ENCODE data around the gene INSRR. TPM values are rescaled to one million over a fixed set of nuclear protein-coding genes. Genes with fewer than 3 reads are reported as not detected.

Gene INSRR
- total RNA-seq, 1 donor from 2014 or later, result 0.05 TPM

DNA sequence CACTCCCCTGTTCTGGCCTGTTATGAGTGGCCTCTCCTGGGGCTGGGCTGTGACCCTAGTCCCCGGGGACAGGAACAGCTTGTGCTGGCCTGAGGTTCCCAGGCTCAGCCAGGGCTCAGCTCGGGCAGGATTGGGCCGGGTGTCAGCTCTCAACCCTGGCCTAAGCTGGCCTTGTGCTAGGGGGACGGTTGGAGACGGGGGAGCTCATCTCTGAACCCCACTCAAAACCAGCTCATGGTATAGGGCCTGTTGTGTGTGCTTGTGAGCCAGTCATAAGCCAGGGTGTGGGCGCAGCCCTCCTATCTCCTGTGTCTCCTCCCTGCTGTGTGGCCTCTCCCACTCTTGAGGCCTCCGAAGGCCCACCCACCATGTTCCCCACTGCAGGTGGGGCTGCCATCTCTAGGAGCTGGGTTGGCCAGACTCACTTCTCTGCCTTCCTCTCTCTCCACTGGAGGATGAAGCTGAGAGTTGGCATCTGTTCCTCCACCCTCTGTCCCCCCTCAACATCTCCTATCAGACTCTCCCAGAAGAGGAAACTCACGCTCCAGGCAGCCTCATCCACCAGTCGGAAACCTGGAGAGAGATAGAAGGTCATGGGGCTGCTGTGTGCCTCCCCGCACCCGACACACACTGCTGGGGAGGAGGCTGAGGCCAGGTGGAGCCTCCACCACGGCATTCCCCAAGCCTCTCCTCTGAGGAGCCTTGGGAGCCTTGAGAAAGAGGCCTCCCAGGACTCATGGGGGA, 36.0 kb upstream of the INSRR start:
- no peak for DNase-seq (ENCODE audit: low read depth)

DNA sequence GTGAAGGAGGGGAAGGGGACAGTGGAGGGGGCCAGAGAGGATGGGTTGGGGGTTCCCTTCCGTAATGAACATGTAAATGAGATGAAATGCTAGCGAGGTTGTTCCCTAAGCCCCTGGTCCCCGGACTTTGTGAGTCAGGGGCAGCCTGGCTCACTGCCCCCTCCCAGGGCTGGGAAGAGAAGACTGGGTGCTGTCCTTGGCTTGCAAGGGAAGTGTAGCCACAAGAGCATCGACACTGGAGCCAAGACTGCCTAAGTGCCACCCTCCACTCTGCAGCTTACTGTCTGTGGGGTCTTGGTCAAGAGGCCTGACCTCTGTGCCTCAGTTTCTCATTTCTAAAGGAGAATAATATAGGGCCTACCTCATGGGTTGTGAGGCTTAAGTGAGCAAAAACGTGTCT, 35.1 kb upstream of the INSRR start:
- no peak for DNase-seq (ENCODE audit: low read depth)

DNA sequence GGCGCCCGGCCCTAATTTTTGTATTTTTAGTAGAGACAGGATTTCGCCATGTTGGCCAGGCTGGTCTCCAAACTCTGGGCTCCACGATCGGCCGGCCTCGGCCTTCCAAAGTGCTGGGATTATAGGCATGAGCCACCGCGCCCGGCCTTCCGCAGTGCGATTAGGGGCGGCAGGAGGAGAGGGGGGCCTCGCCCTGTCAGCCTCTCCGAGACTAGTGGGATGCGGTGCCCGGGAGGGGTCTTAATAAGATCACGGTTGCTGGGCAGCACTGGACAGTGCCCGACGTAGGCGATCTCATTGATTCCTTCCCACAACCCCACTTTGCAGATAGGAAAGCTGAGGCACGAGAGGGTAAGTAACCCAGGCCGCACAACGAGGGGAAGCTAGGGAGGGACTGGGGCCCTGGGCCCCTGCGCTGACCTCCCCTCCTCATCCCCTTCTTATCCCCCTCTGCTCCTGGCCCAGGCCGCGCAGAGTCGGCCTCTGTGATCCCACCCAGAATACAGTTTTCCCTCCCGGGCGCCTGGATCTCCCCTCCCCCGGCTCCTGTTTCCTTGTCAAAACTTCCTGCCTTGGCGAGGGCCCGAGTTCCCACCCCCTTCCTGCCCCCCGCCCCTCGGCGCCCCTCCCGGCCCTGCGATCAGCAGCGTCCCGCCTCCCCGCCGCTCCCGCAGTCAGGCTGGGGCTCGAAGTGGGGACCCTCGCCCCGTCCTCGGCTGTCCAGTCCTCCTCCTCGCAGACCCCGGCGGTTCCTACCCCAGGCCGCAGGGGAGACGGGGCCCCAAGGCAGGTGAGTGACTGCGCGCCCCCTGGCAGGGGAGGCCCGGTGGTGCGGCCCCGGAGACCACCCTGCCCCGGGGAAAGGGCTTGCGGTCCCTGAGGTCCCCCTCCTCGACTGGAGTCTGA, 34.4 kb upstream of the INSRR start, which contains the start of gene PEAR1:
Gene PEAR1 (plus strand): TSS at position 671 of the 906 bp plus-strand sequence. CDS start 10,209 bp downstream, outside the sequence.
- no peak for DNase-seq (ENCODE audit: low read depth)

DNA sequence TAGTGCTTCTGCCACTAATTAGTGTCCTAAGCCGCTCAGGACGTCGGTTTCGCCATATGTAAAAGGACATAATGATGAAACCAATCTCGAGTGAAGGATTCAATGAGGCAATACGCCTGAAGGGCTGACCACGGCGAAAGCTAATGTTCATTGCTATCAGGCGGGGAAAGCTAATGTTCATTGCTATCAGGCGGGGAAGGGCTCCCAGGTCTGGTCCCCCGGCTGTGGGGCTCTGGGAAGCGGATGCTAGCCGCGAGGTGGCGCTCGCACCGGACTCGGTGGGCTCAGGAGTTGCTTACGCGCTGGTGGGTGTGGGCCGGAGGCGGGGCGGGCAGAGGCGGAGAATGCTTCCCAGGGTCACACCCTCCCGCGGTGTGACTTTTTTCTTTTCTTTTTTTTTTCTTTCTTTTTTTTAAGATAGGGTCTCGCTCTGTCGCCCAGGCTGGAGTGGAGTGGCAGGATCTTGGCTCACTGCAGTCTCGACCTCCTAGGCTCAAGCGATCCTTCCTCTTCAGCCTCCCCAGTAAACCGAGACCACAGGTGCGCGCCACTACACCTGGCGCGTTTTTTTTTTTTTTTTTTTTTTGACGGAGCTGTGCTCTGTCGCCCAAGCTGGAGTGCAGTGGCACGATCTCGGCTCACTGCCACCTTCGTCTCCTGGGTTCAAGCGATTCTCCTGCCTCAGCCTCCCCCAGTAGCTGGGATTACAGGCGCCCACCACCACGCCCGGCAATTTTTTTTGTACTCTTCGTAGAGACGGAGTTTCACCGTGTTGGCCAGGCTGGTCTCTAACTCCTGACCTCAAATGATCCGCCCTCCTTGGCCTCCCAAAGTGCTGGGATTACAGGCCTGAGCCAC, 33.5 kb upstream of the INSRR start:
- DNase-seq (ENCODE audit: low read depth), result peak; percentile 80

DNA sequence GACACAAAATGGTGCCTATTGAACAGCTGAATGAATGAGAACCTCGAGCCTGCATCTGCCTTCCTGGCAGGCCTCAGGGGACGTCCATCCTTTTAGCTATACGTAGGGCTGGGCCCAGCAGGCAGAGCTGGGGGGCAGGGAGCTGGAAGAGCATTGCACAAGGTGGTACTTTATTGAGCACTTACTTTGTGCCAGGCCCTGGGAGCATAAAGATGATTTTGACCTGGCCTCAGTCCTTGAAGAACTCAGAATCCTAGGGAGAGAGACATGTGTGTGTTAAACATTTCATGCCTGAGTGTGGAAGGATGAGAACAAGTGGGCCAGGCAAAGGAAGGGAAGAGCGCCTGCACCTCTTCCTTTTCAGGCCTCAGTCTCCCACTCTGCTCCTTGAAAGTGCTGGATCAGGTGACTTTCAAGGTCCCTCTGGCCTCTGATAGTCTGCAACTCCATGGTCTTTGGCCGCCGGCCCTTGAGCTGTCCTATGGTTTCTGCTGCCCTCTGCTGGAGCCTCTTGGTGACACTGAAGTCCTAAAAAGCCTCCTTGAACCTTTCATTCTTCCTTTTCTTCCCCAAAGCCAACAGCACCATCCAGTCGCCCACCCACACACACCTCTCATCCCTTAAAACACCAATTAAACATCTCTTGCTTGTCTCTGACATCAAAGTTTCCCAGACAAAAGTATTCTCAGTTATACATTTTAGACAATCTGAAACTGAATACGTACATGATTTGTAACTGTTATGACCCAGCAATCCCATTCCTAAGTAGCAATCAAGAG, 31.1 kb upstream of the INSRR start:
- peak; percentile 87 for DNase-seq (ENCODE audit: low read depth)

DNA sequence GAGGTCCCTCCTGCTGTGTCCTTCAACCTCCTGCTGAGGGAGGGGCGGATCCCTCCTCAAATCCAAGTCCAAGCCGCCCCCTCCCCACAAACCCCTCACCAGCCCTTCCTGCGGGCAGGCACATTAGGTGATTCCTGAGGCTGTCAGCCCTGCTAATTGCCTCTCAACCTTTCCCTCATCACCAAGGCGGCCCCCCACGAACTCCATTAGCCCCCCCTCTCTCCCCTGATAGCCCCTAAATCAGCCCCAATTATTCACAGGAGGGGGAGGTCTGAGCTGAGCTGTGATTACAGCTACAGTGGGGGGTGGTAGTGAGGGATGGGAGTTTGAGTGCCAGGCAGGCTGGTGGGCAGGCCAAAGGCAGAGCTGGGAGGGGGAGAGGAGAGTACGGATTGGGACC, 28.8 kb upstream of the INSRR start:
- DNase-seq (ENCODE audit: low read depth), result no peak

DNA sequence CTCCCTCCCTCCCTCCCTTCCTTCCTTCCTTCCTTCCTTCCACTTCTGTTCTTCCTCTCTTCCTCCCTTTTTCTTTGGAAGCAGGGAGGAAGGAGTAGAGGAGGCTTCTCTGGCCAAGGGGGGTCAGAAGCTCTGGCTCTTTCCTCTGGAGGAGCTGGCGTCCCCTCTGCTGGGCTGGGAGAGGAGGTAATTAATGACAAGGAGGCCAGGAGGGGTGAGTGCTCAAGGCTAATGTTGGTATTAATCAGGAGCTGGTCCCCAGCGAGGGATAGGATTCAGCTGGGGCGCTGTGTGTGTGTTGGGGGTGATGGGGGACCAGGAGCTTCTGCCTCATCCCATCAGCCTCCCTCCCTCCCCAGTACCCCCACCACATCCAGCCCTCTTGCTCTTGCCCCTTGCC, 28.4 kb upstream of the INSRR start:
- DNase-seq (ENCODE audit: low read depth), result no peak

DNA sequence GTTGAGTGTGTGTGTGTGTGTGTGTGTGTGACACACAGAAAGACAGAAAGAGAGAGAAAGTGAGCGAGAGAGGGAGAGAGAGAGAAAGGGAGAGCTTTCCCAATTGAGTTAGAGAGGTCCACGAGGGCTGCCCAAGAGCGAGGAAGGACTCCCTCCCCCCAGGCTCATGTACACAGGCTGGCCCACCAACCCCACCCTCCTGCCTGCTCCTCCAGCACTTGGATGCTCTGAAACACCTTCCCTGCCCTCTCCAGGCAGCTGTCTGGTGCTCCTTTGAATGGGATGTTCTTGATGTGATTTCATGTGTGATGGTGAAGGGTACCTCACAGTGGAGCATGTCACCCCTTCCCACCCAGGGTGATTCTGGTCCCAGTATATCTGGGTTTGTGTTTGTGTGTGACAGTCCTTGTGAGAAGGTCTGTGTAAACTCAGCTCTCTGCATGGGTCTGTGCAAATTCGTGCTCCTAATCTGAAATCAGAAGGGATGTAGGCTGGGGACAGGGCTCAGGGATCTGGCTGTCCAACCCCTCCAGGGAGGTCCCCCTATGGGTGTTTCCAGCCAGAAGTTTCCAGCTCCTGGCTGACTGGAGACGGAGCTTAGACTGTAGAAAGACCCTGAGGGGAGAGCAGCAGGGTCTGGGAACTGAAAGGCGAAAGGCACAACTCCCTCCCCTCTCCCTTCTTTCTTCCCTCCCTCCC, 27.8 kb upstream of the INSRR start:
- DNase-seq (ENCODE audit: low read depth), result no peak

DNA sequence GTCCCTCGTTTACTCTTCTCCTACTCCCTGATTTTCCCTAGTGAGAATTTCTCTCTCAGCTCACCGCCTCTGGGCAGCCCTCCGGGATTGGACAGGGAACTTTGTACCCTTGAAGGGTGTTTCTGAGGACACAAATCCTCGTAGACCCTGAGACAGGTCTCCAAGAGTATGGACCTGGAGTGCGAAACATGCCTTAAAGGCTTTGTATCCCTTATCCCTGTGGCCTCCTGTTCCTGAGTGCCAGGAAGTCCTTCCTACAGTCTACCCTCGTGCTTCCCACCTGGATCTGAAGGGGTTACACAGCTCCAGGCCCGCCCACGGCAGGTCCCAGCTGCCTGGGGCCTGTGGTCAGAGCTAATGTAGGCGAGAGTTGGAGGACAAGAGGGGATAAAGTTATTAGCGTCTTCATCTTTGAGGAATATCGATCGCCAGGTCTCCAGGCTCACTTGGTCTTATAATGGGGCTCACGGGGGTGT, 27.0 kb upstream of the INSRR start:
- no peak for DNase-seq (ENCODE audit: low read depth)

DNA sequence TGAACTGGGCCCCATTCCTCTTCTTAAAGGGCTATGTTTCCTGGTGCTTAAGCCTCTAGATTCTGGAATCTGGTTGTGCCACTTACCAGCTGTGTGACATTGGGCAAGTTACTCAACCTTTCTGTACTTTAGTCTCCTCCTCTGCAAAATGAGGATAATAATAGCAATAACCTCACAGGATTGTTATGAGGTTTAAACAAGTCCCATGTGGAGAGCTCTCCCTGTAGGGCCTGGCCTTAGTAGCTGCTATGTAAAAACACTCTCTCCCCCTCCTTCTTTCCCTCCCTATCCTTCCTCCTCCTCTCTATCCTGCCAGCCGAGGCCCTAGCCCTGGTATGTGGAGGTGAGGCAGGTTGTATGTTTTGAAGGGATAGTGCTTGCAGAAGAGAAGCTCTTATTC, 26.4 kb upstream of the INSRR start:
- DNase-seq (ENCODE audit: low read depth), result peak; percentile 31

DNA sequence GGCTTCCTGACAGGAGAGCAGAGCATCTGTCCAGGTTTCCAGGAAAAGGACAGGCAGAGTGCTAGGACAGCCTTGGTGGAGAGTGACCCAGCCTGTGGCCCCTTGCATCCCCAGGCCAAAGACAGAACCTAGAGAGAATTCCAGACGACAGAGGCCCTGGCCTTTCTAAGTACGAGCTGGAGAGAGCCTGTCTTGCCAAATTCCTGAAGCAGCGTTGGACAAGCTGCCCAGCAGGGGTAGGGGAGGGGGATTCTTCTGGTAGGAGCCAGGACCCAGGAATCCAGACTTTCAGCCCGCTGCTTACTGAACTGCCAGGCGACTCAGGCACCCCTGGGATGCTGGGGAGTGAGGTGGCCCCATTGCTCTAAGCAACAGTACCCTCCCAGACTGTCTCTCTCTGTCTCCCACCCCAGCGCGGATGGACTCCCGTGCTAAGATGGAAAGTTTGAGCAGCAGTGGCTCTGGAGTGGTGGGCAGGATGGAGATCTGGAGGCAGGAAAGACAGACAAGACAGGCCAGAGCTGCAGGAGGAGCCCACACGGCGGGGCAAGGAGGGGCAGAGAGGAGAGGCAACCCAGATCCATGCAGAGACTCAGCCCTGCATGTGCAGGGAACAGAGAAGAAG, 25.8 kb upstream of the INSRR start:
- DNase-seq (ENCODE audit: low read depth), result no peak

DNA sequence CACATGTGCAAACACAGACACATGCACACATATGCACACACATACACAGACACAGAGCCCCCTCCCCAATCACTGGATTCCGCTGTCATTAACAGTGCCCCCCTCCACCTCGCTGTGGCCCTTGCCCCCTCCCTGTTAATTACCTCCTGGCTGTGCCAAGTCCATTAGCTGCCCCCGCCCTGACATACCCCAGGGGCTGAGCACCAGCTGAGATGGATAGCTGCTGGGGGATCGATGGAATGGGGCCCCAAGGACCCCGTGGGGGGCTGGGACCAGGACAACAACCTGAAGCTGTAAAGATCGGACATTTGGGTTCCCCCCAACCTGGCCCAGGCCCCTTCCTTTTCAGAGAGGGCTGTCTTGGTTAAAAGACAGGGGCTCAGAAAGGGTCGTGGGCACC, 25.0 kb upstream of the INSRR start:
- DNase-seq (ENCODE audit: low read depth), result no peak

DNA sequence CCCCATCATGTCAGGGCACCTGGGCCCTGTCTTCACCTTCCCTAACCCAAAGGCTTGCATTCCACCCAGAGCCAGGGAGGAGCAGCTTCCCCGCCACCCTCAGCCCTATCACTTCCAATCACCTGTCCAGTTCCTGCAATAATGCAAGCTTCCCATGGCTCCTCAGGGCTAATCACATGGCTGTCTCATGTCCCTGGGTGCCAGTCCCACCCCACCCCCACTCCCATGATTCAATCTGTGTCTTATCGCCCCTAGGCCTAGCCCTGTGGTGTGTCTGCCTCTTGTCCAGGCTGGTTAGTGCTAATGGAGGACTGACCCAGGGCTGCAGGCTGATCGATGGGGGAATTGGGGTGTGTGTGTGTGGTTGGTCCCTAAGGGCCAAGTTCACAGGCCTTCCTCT, 23.6 kb upstream of the INSRR start:
- DNase-seq (ENCODE audit: low read depth), result no peak

DNA sequence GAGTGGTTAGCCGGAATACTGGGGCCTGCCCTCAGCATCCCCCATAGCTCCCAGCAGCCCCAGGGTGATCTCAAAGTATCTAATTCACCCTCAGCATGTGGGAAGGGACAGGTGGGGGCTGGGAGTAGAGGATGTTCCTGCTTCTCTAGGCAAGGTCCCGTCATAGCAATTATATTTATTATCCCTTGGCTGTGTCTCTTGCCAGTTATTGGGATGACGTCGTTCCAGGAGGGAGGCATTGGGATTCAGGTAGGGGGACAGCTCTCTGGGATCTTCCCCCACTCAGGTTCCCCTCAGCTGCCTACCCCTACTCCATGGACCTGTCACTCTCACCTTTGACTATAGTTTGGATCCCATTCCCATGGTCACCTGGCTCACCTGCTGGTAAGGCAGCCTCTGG, 22.7 kb upstream of the INSRR start:
- DNase-seq (ENCODE audit: low read depth), result no peak

DNA sequence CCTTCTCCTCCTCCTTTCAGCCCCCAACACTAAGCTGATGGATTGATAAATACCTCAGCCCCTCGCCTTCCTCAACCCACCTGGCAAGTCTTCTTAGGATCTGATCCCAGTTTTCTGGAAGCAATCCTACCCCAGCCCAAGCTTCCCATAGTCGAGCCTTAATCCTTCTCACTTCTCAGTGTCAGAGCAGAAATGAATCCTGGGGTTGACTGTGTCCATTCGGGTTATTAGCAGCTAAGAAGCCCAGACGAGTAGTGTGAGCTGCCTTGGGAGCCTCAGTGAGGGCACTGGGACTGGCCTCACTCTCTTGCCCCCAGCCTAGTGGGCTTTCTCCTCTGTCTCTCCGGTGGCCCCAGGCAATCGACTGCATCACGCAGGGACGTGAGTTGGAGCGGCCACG, 22.2 kb upstream of the INSRR start:
- no peak for DNase-seq (ENCODE audit: low read depth)

DNA sequence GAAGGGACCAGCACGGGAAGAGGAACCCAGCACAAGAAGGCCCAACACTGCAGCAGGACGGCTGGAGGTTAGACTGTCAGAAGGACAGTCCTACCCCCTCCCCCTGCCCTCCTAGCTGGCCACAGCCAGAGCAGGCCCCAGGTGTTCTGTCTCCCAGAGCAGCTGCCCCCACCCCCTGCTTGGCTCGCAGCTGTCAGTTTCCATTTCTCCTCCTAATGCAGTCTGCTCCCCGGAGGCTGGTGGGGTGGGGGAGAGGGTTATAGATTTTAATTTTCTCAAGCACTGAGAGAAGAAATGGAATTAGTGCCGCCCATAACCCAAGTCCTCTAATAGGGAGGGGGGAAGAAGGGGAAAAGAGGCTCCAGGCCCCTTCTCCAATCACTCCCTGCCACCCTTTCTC, 21.6 kb upstream of the INSRR start:
- no peak for DNase-seq (ENCODE audit: low read depth)

DNA sequence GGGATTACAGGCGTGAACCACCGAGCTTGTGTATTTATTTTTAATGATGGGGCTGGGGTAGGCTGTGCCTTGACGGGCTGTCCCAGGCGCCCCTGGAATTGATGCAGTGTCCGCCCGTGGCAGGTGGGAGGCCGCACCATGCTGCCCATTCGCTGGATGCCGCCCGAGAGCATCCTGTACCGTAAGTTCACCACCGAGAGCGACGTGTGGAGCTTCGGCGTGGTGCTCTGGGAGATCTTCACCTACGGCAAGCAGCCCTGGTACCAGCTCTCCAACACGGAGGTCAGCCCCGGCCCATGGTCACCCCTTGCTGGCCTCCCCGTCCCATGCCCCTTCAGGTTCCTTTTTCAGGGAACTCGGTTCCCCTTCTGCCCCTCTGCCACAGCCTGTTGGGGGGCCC, 21.0 kb upstream of the INSRR start:
- no peak for DNase-seq (ENCODE audit: low read depth)

DNA sequence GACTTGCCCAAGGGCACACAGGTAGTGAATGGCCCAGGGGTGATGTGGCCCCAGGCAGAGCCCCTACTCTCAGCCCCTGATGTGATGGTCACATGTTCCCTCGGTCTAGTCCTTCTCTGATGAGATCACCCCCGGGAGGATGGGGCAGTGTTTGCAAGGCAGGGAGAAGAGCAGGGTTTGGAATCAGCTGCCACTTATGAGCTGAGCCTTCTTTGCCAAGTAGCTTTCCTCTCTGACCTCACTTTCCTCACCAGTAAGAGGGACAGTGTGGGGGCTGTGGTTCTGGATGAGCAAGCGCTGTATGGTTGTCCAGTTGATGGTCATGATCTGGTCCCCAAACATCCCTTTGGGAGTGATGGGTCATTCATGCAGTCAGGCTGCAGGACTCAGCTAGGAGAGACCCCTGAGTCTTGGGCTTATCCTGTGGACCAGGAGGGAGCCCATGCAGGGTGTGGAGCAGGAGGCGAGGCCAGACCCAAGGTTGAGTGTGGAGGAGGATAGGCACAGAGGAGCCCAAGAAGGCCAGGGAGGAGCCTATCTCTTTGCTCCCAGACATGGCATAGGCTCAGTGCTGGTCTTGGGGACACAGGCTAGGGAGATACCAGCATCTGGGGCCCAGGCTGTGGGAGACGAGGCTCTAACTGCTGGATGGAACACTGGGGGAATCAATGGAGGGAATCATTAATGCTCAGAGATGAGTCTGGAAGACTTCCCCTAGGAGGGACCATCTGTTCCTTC, 18.7 kb upstream of the INSRR start:
- no peak for DNase-seq (ENCODE audit: low read depth)

DNA sequence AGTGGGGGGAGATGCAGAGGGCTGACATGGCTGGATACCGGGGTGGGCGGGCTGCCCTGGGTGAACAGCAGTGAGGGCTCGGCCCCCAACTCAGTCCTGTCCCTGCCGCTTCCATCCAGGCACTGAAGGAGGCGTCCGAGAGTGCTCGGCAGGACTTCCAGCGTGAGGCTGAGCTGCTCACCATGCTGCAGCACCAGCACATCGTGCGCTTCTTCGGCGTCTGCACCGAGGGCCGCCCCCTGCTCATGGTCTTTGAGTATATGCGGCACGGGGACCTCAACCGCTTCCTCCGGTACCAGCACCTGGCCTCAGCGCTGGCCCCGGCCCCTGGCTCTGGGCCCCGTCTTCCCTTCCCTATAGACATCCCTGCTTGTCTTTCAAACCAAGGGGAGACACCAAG, 17.4 kb upstream of the INSRR start:
- no peak for DNase-seq (ENCODE audit: low read depth)

Data from myocyte (in vitro differentiated cells).